Right renal pelvis (tissue), 4 donors: Measurements from ENCODE around the gene OR5B2. TPM values are rescaled to one million over a fixed set of nuclear protein-coding genes. Genes with fewer than 3 reads are reported as not detected.

ENCODE experiments used
- polyA plus RNA-seq, 4 donors: library from polyadenylated mRNA; unstranded; fragments of 120-200 nt; gene quantifications; one replicate each; pipeline ENCODE4 v1.2.1, GENCODE V29; 2013; ENCODE audit not compliant: insufficient read length in 4 of 4

The OR5B2 gene
- polyA plus RNA-seq, 4 donors: 0.03 TPM; not detected in 3

Other genes with a start within 250 kb of the OR5B2 start
- gene OR9Q2, start 239.1 kb downstream of the OR5B2 start, polyA plus RNA-seq: not detected
- not detected for gene OR1S2, start 224.0 kb downstream of the OR5B2 start, polyA plus RNA-seq
- gene OR1S1, start 215.4 kb downstream of the OR5B2 start, polyA plus RNA-seq: not detected
- gene OR10Q1, start 199.2 kb downstream of the OR5B2 start, polyA plus RNA-seq: not detected
- gene OR10W1, start 159.9 kb downstream of the OR5B2 start, polyA plus RNA-seq: not detected
- gene OR5B17, start 69.1 kb downstream of the OR5B2 start, polyA plus RNA-seq: not detected
- not detected for gene OR5B3, start 21.2 kb downstream of the OR5B2 start, polyA plus RNA-seq
- gene OR5B12, start 14.1 kb upstream of the OR5B2 start, polyA plus RNA-seq: not detected
- not detected for gene OR5B21, start 80.0 kb upstream of the OR5B2 start, polyA plus RNA-seq
- 1 to 10 TPM; 7.3 to 8.2 (median 7.7) TPM for gene LPXN, start 147.7 kb upstream of the OR5B2 start, polyA plus RNA-seq
- gene ZFP91, start 150.9 kb upstream of the OR5B2 start, polyA plus RNA-seq: 10 to 100 TPM; 55.3 to 72.5 (median 69.5) TPM
- gene CNTF, start 194.5 kb upstream of the OR5B2 start, polyA plus RNA-seq: 1 to 10 TPM in 3 of 4 donors, under 1 TPM in 1; 0.97 to 1.5 (median 1.2) TPM